GM21390 (cell line): ENCODE measurements around the gene GYS2.
"Not testable (repeated sequence)": the region's sequence is repeated elsewhere in the genome, so short reads cannot be mapped to it uniquely, and the experiment has no call there.

Source experiments
- ATAC-seq: cut with Tn5 transposase; IDR thresholded peaks from one replicate; pipeline ENCODE4 v1.9.1; 2021; ENCODE audit not compliant: unreplicated experiment

GYS2 gene

DNA sequence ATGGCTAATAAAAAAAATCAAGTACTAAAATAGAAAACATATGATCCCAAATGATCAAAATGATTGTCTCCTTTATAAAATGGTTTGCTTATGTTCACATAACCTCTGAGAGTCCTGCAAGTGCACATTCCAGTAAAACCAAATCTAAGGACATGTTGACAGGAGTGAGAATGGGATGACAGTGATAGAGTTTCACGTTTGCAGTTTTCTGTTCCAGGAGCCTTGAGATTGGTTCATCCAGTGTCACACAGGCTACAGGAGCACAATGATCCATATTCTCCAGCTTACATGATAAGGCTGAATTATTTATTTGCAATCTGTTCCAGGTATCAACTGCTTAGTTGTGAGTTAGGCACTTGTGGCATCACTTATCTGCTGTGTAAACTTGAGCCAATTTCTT, 1.5 kb upstream of the GYS2 start:
- no peak for ATAC-seq

DNA sequence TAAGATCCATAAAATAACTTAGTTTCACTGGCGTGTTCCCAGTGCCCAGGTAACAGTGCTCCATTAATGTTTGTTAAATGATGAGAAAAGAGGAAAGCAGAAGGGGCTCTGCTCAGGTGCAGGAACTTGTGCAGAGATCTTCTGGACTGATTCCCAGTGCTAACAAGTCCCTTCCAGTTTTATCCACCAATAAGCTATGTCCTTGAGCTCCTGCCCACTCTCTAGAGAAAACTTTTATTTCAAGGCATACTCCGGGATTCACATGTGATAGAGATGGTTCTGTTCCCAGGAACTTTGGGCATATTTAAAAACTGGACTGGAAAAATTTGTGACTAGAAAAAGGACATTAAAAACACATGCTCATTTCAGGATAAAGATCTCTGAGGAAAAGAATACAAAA, 1.9 kb downstream of the GYS2 start:
- no peak for ATAC-seq

GRCh38 chr12:21600196-21600595, 4.5 kb downstream of the GYS2 start:
- ATAC-seq, result no peak

DNA sequence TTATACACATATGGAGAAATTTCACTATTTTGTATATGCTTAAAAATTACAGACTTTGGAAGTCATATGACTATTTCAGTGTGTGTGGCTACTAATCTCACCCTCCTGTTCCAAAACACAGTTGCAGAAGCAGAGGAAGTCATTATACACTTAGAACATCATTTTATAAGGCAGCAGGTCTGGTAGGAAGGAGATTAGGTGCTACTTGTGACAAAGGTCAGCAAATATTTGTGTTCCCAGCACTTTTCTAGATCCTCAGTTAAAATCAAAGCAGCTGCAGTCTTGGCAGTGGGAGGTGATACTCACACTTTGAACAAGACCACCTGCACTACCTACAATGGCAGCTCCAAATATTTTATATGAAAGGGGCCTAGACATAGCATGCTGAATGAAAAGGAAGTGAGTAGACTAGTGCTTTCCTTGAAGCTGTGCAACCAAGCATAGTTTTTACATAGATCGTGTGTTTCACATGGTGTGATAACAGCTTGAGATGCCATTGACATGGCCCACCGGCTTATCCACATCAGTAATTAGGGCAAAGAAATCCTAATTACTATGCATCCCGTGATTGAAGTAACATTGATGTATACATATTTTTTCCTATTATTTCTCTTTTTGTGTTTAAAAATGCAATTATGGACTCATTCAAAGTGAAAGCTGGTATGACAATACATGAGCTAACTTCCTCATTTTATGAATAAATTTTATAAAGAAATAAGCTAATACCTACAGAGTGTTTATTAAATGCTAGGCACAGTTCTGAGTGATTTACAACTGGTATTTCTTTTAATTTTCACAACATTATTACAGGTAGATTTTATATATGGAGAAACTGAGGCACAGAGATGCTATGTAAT, 5.3 kb downstream of the GYS2 start:
- no peak for ATAC-seq

DNA sequence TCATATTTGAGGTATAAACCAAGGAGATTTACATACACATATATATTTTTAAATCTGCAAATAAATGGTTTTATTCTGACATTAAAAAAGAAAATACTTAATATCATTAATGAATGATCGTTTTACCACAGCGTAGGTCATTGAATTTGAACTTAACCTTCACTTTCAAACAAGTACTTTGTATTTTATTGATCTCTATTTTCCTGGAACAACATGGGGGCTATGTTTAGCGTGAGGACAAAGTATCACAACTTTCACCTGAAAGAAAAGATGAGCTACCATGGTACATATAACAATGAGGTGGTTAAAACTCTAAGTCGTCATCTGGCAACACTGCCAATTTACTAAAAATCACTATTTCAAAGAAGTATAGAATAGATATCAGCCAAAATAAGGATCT, 6.0 kb downstream of the GYS2 start:
- no peak for ATAC-seq

- ATAC-seq, result not testable (repeated sequence)
Measured at GRCh38 chr12:21595356-21595755, 9.3 kb downstream of the GYS2 start.

DNA sequence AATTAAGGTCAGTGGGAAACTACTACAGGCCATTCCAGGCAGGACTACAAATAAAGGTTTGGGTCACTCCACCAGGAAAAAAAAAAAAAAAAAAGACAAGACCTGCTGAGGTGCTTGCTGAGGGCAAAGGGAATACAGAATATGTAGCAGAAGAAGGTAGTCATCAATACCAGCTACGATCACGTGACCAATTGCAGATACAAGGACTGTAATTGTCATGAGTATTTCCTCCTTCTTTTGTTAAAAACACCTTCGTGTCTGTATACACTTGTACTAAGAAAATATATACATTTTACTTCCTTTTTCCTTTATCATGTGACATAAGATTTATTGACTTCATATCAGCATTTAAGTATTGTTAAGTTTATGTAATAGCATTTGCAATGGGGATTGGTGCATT, 19.2 kb downstream of the GYS2 start:
- no peak for ATAC-seq

- not testable (repeated sequence) for ATAC-seq
Measured at GRCh38 chr12:21584403-21585182, 20.1 kb downstream of the GYS2 start.

GRCh38 chr12:21583587-21583986, 21.1 kb downstream of the GYS2 start:
- no peak for ATAC-seq

DNA sequence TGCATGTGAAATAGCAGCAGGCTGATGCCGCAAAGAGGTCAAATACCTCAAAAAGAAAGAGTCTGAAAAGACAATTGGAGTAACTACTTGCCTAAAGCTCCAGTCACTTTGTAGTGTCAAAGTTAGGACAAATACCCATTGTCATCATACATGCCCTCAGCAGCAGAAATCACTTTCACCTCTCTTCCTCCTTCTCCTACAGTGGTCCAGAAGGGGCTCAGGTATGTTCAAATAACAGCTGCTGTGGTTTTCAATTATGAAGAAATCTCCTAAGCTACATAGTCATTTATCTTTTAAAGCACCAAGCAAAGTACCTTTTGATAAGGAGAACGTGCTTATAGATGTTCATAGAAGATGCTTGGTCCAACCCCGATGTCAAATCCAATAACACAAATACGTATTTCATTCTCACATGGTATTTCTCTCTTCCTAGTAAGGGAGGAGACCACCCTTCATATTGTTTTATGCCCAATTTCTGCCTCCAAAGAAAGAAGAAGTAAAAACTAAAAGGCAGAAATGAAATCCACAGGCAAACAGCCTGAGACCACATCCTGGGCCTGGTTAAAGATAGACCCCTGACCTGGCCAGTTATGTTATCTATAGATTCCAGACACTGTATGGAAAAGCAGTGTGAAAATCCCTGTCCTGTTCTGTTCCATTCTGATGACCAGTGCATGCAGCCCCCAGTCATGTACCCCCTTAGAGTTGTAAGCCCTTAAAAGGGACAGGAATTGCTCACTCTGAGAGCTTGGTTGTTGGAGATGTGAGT, 23.7 kb downstream of the GYS2 start:
- no peak for ATAC-seq

DNA sequence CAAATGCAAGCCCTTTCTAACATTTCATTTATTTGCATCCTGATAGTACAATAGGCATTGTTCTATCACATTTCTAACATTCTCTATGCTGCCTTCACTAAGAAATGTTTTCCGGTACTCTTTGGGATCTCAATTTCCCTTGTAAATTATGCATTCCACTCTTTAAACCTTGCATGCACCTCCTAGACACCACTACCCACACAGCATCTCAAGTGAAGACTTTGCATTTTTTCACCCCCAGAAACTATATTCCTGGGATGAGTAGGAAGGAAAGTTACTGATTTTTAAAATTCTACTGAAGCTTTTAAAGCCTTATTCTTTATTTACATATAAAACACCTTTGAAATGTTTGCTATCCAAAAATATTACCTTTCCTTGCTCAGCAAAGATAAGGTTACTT, 27.1 kb downstream of the GYS2 start:
- ATAC-seq, result no peak

GRCh38 chr12:21576431-21576830, 28.2 kb downstream of the GYS2 start:
- ATAC-seq, result no peak

GRCh38 chr12:21573733-21574358, 30.8 kb downstream of the GYS2 start:
- ATAC-seq, result no peak

DNA sequence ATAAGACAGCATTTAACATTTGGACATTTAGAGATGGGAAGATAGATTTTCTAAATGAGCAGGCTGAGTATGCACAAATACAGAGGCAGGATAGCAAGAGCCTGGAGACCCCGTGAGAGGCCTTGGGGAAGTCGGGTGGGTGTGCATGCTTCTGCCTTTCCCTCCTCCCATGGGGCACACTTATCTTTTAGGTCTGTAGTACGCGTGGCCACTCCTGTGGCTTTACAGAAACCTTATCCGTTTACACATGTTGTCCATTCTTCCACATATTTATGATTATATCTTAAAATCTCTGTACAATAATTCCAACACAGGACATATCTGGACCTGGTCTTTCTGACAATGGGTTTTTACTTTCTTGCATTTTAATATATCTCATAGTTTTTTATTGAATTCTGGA, 33.6 kb downstream of the GYS2 start:
- no peak for ATAC-seq

DNA sequence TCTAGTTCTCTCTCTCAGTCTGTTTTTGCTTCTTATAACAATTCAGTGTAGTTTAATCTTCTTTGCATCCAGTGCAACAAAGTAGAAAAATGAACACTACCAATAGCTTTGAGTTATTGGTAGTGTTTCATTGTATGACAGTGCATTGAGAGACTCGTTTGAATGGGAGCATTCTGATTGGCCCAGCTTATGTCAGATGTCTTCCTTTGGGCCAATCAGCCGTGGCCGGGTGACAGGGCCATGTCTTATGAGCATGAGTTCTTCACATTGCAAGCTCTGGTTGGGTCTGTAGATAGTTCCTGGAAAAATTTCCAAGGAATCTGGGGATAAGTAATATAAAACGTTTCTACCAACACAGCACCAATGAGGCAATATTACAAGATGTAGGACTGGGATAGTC, 36.5 kb downstream of the GYS2 start:
- no peak for ATAC-seq

DNA sequence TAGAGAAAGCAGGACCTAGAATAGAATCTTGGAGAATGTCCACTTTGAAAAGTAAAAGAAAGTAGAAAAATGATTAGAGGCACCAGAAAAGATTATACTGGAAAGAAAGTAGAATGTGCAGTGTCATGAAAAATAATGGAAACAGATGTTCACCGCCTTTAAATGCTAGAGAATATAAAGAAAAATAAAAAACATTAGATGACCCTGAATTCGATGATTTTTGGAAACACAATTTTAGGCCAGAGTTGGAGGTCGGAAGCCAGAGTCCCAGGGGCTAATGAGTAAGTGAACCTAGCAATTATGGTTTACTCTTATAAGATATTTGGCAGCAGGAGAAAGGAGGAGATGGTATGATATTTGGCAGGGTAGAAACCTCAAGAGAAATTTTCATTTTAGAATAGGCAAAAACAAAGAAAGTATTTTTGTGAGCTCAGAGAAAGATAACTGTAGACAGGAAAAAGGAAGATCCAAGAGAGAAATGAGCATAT, 37.7 kb downstream of the GYS2 start:
- no peak for ATAC-seq

DNA sequence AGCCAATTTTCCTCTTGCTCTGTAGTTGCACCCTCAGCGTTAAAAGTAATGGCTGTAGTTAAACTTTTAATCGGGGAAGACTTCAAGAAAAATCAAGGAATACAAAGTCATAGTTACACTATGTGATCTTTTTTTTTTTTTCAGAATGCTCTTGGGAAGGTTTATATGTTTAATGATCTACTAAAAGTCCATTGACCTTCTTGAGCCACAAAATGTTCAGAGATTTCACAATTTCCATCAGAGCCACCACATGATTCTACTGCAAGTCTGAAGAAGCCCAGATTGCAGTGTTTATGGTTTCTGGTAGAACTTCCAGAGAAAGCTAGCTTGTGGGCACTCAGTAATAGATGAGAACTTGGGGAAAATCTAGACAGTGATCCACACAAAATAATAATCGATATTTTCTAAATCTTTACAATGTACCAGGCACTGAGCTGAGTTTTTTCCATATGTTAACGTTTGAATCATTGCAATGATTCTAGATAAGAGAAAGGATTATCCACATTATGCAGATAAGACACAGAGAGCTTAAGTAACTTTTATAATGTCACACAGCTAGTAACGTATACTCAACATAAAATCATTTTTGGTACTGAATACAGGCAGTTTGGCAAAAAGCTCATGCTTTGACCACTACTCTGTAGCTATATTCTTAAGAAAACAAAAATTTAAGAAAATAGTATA, 38.3 kb downstream of the GYS2 start:
- no peak for ATAC-seq

DNA sequence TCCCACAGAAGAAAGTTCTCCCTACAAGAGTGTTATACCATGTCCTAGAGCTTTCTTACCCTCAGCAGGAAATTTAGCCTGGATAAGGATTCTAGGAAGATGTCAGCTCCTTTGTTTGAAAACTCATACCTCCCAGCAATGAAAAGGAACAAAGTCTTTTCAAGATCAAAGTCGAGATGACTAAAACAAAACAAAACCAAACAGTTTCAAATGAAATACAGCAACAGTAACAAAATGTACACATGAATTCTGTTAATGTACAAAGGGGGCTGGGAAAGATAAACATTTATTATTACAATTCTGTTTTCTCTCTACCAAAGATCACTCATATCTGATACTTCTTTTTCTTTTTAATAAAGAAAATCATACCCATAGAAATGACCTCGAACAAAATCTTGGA, 41.8 kb downstream of the GYS2 start:
- ATAC-seq, result no peak

- no peak for ATAC-seq
Measured at GRCh38 chr12:21561158-21561557, 43.5 kb downstream of the GYS2 start.

GRCh38 chr12:21559855-21560569, 44.6 kb downstream of the GYS2 start:
- no peak for ATAC-seq
